Stimulated activated naive B cell treated with anti-CD40 and anti-IgM and Interleukin-4, amounts not matched to agents 10 μg/mL and 1 μg/mL and 100 μg/mL, for 72 hours (primary cell): Measurements from ENCODE around the gene TUBGCP2.

Experiments
- ATAC-seq, 2 donors: fragments of 150-1000 bp; cut with Tn5 transposase; replicated peaks; 2 replicates each; pipeline ENCODE4 v1.10.0; 2021; ENCODE audit warnings: moderate library complexity in 1 of 2
- DNase-seq: peaks from one replicate; pipeline ENCODE4 v3.0.0; 2021
- H3K27ac Mint-ChIP-seq: one replicate; pipeline ENCODE4 v1.8.0; 2022; ENCODE audit warnings: mild to moderate bottlenecking, mixed read lengths
- H3K27me3 Mint-ChIP-seq, 2 donors: one replicate each; pipeline ENCODE4 v1.8.0; 2022; ENCODE audit warnings: mixed read lengths in 2 of 2
- H3K36me3 Mint-ChIP-seq, 2 donors: one replicate each; pipeline ENCODE4 v1.8.0; 2022; ENCODE audit warnings: mixed read lengths in 2 of 2, mild to moderate bottlenecking in 1 of 2
- H3K4me1 Mint-ChIP-seq, 2 donors: one replicate each; pipeline ENCODE4 v1.8.0; 2022; ENCODE audit warnings: mixed read lengths in 2 of 2, mild to moderate bottlenecking in 1 of 2
- H3K4me3 Mint-ChIP-seq, 2 donors: one replicate each; pipeline ENCODE4 v1.8.0; 2022; ENCODE audit warnings: mild to moderate bottlenecking in 2 of 2, mixed read lengths in 2 of 2, moderate library complexity in 1 of 2
- H3K9me3 Mint-ChIP-seq, 2 donors: one replicate each; pipeline ENCODE4 v1.8.0; 2022; ENCODE audit warnings: mixed read lengths in 2 of 2, mild to moderate bottlenecking in 1 of 2

The TUBGCP2 gene

DNA sequence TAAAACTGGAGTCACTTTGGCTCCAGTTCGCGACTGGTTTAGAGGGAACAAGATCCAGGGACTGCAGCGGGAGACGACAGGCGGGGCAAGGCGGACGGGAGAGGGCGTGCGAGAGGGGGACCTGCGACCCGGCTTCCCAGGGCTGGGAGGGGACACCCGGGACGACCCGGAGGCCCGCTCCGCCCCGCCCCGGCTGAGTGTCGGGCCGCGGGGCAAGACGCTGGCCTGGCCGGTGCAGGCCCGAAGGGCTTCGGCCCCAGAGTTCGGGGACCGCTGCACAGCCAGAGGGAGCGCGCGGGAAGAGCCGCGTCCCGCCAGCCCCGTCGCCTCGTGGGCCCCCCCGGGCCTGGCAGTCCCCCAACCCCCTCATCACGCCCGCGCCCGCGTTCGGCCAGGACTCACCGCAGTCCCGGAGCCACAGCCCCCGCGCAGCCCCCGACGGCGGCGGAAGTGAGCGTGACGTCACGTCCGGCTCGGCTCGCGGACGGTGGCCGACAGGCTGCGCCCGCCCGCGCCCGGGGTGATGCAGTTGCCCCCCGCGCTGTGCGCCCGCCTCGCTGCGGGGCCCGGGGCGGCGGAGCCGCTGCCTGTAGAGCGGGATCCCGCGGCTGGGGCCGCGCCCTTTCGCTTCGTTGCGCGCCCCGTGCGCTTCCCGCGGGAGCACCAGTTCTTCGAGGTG lies at the start of gene TUBGCP2, which contains the start of gene ZNF511:
TSS of gene TUBGCP2 (minus strand) at position 452 of the 679 bp plus-strand sequence. CDS start 5,931 bp downstream, outside the sequence.
TSS of gene ZNF511 (plus strand) at position 494 of the 679 bp plus-strand sequence. CDS start at position 524, 30 bp downstream.
- Mint-ChIP-seq H3K4me1 (peaks cover 24 to 44% of the 10 kb centered on the region in 2 donors), H3K9me3 (no peaks in the 10 kb centered on the region), H3K36me3 (peaks cover 19 to 32% of the 10 kb centered on the region in 2 donors), H3K27ac (peak within 1 kb of the TSS; percentile 99), H3K4me3 (peak within 1 kb of the TSS; percentile 98), H3K27me3 (no peaks in the 10 kb centered on the region)
- ATAC-seq (peak; percentile 76 to 85), DNase-seq (peak; percentile 89)

GRCh38 chr10:133357285-133358161 lies 48.9 kb upstream of the TUBGCP2 start, which contains the start of gene FUOM:
FUOM (minus strand) TSS chr10:133358019; CDS start chr10:133358007, 12 bp downstream.
- no peaks in the 10 kb centered on the region for H3K9me3 Mint-ChIP-seq
- ATAC-seq (peak; percentile 83 to 87), DNase-seq (peak; percentile 85)
- H3K27me3 Mint-ChIP-seq: no peaks in the 10 kb centered on the region
- H3K27ac Mint-ChIP-seq: peak within 1 kb of the TSS; percentile 65
- H3K36me3 Mint-ChIP-seq: peaks cover 15 to 18% of the 10 kb centered on the region in 2 donors
- peaks cover 26 to 41% of the 10 kb centered on the region in 2 donors for H3K4me1 Mint-ChIP-seq
- peak within 1 kb of the TSS; percentile 77 to 84 for H3K4me3 Mint-ChIP-seq

DNA sequence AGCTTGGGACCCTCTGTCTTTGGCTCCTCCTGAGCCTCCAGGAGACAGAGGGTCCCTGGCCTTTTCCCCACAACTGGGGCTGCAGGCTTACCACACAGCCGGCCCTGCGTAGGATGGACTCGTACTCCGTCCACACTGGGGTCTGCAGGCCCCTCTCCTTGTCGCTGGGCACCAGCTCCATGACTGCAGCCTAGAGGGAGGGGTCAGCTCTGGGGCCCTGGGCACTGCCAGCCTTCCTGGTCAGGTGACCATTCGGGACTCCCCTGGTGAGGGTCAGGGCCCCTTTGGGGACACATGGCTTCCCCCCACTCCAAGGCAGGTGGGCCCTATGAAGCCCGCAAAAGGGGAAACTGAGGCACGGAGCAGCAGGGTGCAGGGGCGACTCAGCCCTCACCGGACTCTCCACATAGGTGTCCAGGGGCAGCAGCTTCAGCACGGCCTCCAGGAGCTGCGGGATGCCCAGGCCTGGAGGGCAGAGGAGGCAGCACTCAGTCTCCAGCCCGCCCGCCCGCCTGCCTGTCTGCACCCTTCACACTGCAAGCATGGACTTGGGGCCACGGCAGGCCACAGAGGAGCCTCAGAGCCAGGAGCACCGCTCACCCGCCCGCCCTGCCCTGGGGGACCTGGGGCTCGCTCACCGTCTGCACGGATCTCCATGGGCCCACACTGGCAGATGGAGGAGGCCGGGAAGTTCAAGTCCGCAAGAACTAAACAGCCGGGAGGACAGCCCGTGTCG lies 48.0 kb upstream of the TUBGCP2 start:
- Mint-ChIP-seq H3K9me3 (no peaks in the 10 kb centered on the region), H3K27me3 (no peaks in the 10 kb centered on the region), H3K27ac (peak overlapping the region; percentile 65), H3K4me3 (peak overlapping the region; percentile 77 to 84), H3K4me1 (peaks cover 21 to 35% of the 10 kb centered on the region in 2 donors), H3K36me3 (peaks cover 9 to 12% of the 10 kb centered on the region in 2 donors)
- ATAC-seq: no peak
- DNase-seq: no peak

DNA sequence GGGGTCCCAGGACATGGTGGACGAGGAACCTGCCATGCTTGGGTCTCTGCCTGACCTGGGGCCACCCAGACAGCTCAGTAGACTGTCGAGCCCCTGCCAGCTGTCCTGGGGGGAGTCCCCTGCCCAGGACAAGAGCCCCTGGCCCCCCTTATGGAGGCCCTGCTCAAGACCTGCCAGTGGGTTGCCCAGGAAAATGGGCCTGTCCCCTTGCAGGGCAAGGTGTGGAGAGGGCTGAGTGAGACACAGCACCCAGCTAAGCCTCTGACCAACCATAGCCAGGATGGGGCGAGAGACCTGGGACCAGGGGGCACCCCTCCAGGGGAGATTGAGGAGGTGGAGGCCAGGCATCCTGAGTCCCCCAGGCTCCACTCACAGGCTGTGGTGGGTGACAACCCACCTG lies 47.3 kb upstream of the TUBGCP2 start:
- H3K27me3 Mint-ChIP-seq: no peaks in the 10 kb centered on the region
- peaks cover 14 to 27% of the 10 kb centered on the region in 2 donors for H3K4me1 Mint-ChIP-seq
- peaks cover 4 to 7% of the 10 kb centered on the region in 2 donors for H3K36me3 Mint-ChIP-seq
- no peak for ATAC-seq
- H3K27ac Mint-ChIP-seq: peak overlapping the region; percentile 3
- H3K4me3 Mint-ChIP-seq: peak overlapping the region; percentile 77 to 82
- no peak for DNase-seq
- no peaks in the 10 kb centered on the region for H3K9me3 Mint-ChIP-seq

DNA sequence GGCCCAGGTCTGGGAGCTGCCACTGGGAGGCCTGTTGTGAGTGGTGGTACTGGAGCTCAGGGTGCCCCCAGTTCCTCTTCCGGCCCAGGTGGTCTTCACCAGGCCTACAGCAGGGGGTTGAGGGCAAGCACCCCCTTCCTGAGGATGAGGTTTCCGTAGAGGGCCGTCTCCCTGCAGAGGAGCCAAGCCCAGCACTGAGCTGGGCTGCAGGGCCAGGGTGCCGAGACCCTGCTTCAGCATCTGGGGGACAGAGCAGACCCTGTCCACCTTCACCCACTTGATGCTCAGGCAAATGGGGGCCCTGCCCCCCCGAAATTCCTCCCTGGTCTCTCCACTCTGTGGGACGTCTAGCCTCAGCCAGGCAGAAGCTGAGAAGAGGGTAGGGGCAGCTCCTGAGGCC lies 46.6 kb upstream of the TUBGCP2 start:
- ATAC-seq: no peak
- H3K36me3 Mint-ChIP-seq: peaks cover 4 to 7% of the 10 kb centered on the region in 2 donors
- H3K9me3 Mint-ChIP-seq: no peaks in the 10 kb centered on the region
- no peak overlapping the region for H3K4me3 Mint-ChIP-seq
- no peak overlapping the region for H3K27ac Mint-ChIP-seq
- no peak for DNase-seq
- peaks cover 11 to 20% of the 10 kb centered on the region in 2 donors for H3K4me1 Mint-ChIP-seq
- H3K27me3 Mint-ChIP-seq: no peaks in the 10 kb centered on the region

- no peak overlapping the region for H3K27ac Mint-ChIP-seq
- H3K4me1 Mint-ChIP-seq: peaks cover 7 to 15% of the 10 kb centered on the region in 2 donors
- no peaks in the 10 kb centered on the region for H3K9me3 Mint-ChIP-seq
- H3K36me3 Mint-ChIP-seq: peaks cover 4 to 7% of the 10 kb centered on the region in 2 donors
- no peaks in the 10 kb centered on the region for H3K27me3 Mint-ChIP-seq
- DNase-seq (no peak), ATAC-seq (no peak)
- H3K4me3 Mint-ChIP-seq: no peak overlapping the region
Measured at GRCh38 chr10:133354672-133355240, 46.1 kb upstream of the TUBGCP2 start.

- Mint-ChIP-seq H3K36me3 (peaks cover 4 to 7% of the 10 kb centered on the region in 2 donors), H3K4me3 (no peak overlapping the region), H3K9me3 (no peaks in the 10 kb centered on the region), H3K27me3 (peaks cover 3 to 4% of the 10 kb centered on the region in 2 donors), H3K4me1 (peaks cover 9 to 19% of the 10 kb centered on the region in 2 donors), H3K27ac (no peak overlapping the region)
- no peak for ATAC-seq
- DNase-seq: no peak
Measured at GRCh38 chr10:133353988-133354605, 45.4 kb upstream of the TUBGCP2 start.

DNA sequence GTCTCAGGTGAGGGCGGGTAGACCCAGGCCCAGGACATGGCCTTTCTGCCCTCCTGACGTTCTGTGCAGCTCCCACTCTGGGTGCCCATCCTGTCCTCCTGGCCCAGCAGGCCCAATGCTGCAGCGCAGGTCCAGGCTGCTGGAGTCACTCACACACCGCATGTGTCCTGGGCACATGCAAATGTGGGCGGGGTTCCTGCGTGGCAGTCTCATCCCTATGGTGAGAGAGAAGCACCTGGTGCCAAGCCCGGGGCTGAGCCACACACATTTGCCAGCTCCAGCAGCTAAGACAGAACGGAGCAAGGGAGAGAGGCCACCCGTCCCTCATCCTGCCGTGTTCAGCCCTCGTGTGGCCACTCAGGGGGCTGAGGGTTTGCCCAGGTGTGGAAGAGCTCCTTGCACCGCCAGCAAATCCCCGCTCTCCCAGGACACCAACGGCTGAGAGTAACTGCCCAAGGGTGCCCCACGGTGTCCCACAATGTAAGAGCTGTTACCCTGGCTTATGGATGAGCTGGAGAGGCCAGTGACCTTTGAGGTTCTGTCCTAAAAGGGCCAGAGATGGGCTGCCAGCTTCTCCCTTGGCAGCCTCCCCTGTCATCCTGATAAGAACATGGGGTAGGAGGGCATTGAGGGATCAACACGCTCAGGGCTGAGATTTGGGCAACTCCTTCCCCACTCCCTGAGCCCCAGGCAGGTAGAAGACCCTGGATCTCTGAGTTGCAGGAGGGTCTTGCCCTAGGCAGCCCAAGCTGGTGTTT lies 44.7 kb upstream of the TUBGCP2 start:
- no peak overlapping the region for H3K4me3 Mint-ChIP-seq
- H3K36me3 Mint-ChIP-seq: peaks cover 4 to 7% of the 10 kb centered on the region in 2 donors
- H3K27ac Mint-ChIP-seq: no peak overlapping the region
- ATAC-seq (no peak), DNase-seq (no peak)
- peaks cover 11 to 18% of the 10 kb centered on the region in 2 donors for H3K4me1 Mint-ChIP-seq
- H3K27me3 Mint-ChIP-seq: peaks cover 6 to 7% of the 10 kb centered on the region in 2 donors
- no peaks in the 10 kb centered on the region for H3K9me3 Mint-ChIP-seq

DNA sequence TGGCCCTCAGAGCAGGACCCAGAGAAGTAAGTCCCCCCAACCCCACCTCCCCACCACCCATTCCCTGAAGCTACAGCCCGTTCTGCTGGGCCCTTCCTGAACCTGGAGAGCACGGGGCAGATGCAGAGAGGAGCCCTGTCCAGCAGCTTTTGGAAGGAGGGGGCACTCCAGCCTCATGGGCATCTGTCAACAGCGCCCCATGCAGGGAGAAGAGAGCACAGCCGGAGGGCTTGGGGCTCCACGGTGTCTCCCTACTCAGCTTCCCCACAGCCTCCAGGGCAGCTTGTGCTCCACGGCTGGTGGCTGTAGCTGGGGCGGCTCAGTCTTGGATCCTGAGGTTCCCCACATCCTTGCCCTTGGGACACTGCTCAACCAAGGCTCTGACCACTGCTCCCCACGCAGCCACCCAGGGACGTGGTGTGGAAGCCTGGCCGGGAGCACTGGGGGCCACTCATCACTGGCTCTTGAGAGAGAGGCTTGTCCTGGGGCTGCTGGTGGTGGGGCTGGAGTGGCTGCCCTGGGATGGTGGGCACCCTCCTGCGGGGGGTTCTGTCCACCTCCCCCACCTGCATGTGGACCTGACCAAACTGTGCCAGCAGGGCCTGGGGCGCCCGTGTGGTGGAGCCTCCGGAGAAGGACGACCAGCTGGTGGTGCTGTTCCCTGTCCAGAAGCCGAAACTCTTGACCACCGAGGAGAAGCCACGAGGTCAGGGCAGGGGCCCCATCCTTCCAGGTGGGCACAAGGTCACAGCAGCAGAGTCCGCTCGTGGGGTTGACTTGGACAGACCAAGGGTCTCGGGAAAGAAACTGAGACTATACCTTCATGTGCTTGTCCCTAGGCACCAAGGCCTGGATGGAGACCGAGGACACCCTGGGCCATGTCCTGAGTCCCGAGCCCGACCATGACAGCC lies 43.0 kb upstream of the TUBGCP2 start:
- Mint-ChIP-seq H3K9me3 (no peaks in the 10 kb centered on the region), H3K4me3 (no peak overlapping the region), H3K36me3 (peaks cover 4 to 7% of the 10 kb centered on the region in 2 donors), H3K27ac (no peak overlapping the region), H3K27me3 (peaks cover 6 to 11% of the 10 kb centered on the region in 2 donors), H3K4me1 (peaks cover 11 to 18% of the 10 kb centered on the region in 2 donors)
- DNase-seq (no peak), ATAC-seq (no peak)

- Mint-ChIP-seq H3K27ac (no peak overlapping the region), H3K36me3 (peaks cover under 1 to 4% of the 10 kb centered on the region in 2 donors), H3K27me3 (peaks cover 7 to 18% of the 10 kb centered on the region in 2 donors), H3K4me1 (peaks cover 11 to 20% of the 10 kb centered on the region in 2 donors), H3K9me3 (no peaks in the 10 kb centered on the region), H3K4me3 (no peak overlapping the region)
- ATAC-seq (no peak), DNase-seq (no peak)
Measured at GRCh38 chr10:133350950-133351329, 42.3 kb upstream of the TUBGCP2 start.

- DNase-seq: no peak
- Mint-ChIP-seq H3K27me3 (peaks cover 12 to 23% of the 10 kb centered on the region in 2 donors), H3K4me1 (peaks cover 11 to 19% of the 10 kb centered on the region in 2 donors), H3K4me3 (no peak overlapping the region), H3K27ac (no peak overlapping the region), H3K36me3 (peaks cover 0 to 2% of the 10 kb centered on the region in 2 donors), H3K9me3 (no peaks in the 10 kb centered on the region)
- peak in 1 of 2 donors; percentile 22 for ATAC-seq
Measured at GRCh38 chr10:133350283-133350949, 41.7 kb upstream of the TUBGCP2 start.
